HCT116 (cell line): ENCODE data around the gene HAUS1. TPM values are rescaled to one million over a fixed set of nuclear protein-coding genes. Genes with fewer than 3 reads are reported as not detected.

Experiments used
- CEBPB ChIP-seq: IDR thresholded peaks from 2 replicates; pipeline ENCODE4 v1.6.1; 2012; ENCODE audit warnings: low read depth
- EGR1 ChIP-seq: IDR thresholded peaks from 2 replicates; pipeline ENCODE4 v1.6.1; 2012; ENCODE audit warnings: low read depth
- EZH2 ChIP-seq: fragments of 200-600 bp; sonication (generic); IDR thresholded peaks from 2 replicates; pipeline ENCODE4 v1.6.1; 2017; ENCODE audit warnings: antibody characterized with exemption, mixed run types
- FOSL1 ChIP-seq: IDR thresholded peaks from 2 replicates; pipeline ENCODE4 v1.6.1; 2012; ENCODE audit warnings: low read depth
- POLR2A ChIP-seq: IDR thresholded peaks from 2 replicates; pipeline ENCODE4 v1.7.0; 2011; ENCODE audit warnings: borderline replicate concordance; ENCODE audit not compliant: insufficient read depth, insufficient read length; ENCODE audit errors: extremely low read depth
- SIN3A ChIP-seq: IDR thresholded peaks from 2 replicates; pipeline ENCODE4 v1.6.1; 2012; ENCODE audit warnings: low read depth
- SP1 ChIP-seq: IDR thresholded peaks from 2 replicates; pipeline ENCODE4 v1.6.1; 2012; ENCODE audit warnings: low read depth
- SRF ChIP-seq: IDR thresholded peaks from 2 replicates; pipeline ENCODE4 v1.6.1; 2012; ENCODE audit warnings: low read depth
- ZNF274 ChIP-seq: fragments of 200-500 bp; sonication (Bioruptor generic); IDR thresholded peaks from 2 replicates; pipeline ENCODE4 v1.6.1; 2014; ENCODE audit warnings: mild to moderate bottlenecking, low read depth, low read length, inconsistent platforms
- total RNA-seq: library from RNA; stranded (reverse); gene quantifications from one replicate; pipeline ENCODE4 v1.2.1, GENCODE V29; 2021; ENCODE audit not compliant: unreplicated experiment
- TF ChIP-seq, protein P1 (sequence below): IDR thresholded peaks from 2 replicates; pipeline ENCODE4 v1.6.1; 2012; ENCODE audit warnings: low read depth
- TF ChIP-seq, protein P2 (sequence below): IDR thresholded peaks from 2 replicates; pipeline ENCODE4 v1.6.1; 2011; ENCODE audit warnings: mild to moderate bottlenecking, low read length, moderate library complexity; ENCODE audit not compliant: insufficient replicate concordance; ENCODE audit errors: extremely low read depth
- TF ChIP-seq, protein P3 (sequence below): IDR thresholded peaks from 2 replicates; pipeline ENCODE4 v1.6.1; 2012

Gene HAUS1
- total RNA-seq, 1 experiment from 2014 or later: 46.2 TPM

DNA sequence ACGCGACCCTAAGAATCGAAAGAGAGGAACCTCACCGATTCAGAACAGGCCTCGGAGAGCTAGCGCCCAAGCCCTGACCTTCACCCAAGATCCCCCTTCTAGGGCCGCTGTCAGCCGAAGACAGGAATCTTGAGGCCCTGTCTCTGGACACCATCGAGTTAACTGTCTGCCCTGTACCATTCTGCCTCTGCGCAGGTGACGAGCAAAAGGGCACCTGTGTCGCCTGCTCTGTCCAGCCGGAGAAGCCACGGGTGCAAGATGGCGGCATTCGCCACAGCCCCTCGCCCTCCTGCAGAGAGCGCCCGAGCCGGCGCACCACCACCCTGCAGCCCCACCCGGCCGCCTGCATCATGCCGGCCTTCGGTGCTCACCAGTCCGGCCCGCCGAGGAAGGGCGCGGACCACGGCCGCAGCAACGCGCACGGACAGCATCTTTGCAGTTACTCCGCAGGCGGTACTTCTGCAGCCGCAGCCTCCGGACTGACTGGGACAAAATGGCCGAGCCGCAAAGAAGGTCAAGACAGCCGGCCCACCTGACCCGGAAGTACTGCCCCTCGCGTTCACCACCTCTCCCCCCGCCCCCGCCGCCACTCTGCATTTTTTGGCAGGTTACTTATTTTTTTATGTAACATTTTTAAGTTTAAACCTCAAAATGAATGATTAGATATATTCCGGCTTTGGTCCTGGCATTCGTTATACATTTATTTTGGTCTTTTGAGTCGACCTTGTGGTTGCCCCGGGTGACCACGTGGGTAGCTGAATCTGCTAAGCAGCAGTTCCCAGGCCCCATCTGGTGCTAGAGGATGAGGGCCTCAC is 6.2 kb upstream of the HAUS1 start, which contains the start of gene ATP5F1A (continued):
- TF ChIP-seq, protein P1, sequence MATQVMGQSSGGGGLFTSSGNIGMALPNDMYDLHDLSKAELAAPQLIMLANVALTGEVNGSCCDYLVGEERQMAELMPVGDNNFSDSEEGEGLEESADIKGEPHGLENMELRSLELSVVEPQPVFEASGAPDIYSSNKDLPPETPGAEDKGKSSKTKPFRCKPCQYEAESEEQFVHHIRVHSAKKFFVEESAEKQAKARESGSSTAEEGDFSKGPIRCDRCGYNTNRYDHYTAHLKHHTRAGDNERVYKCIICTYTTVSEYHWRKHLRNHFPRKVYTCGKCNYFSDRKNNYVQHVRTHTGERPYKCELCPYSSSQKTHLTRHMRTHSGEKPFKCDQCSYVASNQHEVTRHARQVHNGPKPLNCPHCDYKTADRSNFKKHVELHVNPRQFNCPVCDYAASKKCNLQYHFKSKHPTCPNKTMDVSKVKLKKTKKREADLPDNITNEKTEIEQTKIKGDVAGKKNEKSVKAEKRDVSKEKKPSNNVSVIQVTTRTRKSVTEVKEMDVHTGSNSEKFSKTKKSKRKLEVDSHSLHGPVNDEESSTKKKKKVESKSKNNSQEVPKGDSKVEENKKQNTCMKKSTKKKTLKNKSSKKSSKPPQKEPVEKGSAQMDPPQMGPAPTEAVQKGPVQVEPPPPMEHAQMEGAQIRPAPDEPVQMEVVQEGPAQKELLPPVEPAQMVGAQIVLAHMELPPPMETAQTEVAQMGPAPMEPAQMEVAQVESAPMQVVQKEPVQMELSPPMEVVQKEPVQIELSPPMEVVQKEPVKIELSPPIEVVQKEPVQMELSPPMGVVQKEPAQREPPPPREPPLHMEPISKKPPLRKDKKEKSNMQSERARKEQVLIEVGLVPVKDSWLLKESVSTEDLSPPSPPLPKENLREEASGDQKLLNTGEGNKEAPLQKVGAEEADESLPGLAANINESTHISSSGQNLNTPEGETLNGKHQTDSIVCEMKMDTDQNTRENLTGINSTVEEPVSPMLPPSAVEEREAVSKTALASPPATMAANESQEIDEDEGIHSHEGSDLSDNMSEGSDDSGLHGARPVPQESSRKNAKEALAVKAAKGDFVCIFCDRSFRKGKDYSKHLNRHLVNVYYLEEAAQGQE: no peak
- TF ChIP-seq SRF (no peak), POLR2A (peak; percentile 90), ZNF274 (no peak), EZH2 (no peak), FOSL1 (no peak), SIN3A (peak; percentile 67), CEBPB (no peak), SP1 (peak; percentile 55), EGR1 (peak; percentile 82)
- TF ChIP-seq, protein P2, sequence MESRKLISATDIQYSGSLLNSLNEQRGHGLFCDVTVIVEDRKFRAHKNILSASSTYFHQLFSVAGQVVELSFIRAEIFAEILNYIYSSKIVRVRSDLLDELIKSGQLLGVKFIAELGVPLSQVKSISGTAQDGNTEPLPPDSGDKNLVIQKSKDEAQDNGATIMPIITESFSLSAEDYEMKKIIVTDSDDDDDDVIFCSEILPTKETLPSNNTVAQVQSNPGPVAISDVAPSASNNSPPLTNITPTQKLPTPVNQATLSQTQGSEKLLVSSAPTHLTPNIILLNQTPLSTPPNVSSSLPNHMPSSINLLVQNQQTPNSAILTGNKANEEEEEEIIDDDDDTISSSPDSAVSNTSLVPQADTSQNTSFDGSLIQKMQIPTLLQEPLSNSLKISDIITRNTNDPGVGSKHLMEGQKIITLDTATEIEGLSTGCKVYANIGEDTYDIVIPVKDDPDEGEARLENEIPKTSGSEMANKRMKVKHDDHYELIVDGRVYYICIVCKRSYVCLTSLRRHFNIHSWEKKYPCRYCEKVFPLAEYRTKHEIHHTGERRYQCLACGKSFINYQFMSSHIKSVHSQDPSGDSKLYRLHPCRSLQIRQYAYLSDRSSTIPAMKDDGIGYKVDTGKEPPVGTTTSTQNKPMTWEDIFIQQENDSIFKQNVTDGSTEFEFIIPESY: no peak
- TF ChIP-seq, protein P3, sequence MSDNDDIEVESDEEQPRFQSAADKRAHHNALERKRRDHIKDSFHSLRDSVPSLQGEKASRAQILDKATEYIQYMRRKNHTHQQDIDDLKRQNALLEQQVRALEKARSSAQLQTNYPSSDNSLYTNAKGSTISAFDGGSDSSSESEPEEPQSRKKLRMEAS: peak; percentile 90
- TF ChIP-seq, all 23 proteins: peak for 10
